ENCODE data around the gene NET1.
"Not testable (repeated sequence)": the region's sequence is repeated elsewhere in the genome, so short reads cannot be mapped to it uniquely, and the experiment has no call there.

NET1 gene, protein sequence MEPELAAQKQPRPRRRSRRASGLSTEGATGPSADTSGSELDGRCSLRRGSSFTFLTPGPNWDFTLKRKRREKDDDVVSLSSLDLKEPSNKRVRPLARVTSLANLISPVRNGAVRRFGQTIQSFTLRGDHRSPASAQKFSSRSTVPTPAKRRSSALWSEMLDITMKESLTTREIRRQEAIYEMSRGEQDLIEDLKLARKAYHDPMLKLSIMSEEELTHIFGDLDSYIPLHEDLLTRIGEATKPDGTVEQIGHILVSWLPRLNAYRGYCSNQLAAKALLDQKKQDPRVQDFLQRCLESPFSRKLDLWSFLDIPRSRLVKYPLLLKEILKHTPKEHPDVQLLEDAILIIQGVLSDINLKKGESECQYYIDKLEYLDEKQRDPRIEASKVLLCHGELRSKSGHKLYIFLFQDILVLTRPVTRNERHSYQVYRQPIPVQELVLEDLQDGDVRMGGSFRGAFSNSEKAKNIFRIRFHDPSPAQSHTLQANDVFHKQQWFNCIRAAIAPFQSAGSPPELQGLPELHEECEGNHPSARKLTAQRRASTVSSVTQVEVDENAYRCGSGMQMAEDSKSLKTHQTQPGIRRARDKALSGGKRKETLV

DNA sequence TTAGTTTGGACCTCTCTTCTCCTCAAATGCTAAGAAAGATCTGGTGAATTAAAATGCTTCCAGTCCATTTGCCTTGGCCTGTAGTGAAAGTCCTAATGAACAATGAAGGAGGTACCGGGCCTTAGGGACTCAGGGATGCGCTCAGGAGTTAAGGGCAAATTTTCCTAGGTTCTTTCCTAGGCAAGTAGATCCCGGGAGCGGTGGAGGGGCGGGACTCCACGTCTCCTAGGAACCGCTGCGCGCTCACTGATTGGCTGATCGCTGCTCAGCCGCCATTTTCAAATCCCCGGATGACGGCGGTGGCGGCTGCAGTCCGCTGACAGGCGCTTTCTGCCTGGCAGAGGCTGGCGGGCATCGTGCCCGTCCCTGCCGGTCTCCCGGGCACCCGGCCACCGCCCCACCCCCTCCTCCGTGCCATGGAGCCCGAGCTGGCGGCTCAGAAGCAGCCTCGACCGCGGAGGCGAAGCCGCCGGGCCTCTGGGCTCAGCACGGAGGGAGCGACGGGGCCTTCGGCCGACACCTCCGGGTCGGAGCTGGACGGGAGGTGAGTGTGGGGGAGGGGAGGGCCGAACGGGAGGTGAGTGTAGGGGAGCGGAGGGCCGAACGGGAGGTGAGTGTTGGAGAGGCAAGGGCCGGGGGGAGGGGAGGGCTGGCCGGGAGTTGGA is at the start of gene NET1:
NET1 (plus strand) TSS at position 281 of the 665 bp plus-strand sequence; CDS start at position 417, 136 bp downstream.
- peak; percentile 66 for DNase-seq

DNA sequence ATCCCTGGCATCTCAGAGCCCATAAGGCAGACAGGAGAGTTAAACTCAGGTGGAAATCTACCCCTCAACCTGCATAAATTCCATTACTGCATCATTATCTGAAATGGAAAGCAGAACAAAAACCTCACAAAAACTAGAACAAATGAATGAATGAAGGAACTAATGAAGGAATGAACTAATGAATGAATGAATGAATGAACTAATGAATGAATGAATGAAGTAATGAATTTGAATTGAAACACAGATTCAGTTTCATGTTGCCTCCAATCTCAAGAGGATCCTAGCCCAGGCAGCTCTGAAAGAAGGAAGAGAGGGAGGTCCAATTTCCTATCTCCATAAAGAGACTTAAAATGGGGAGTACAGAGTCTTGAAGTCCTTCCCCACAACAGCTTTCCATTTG is 49.5 kb upstream of the NET1 start:
- DNase-seq: no peak

DNA sequence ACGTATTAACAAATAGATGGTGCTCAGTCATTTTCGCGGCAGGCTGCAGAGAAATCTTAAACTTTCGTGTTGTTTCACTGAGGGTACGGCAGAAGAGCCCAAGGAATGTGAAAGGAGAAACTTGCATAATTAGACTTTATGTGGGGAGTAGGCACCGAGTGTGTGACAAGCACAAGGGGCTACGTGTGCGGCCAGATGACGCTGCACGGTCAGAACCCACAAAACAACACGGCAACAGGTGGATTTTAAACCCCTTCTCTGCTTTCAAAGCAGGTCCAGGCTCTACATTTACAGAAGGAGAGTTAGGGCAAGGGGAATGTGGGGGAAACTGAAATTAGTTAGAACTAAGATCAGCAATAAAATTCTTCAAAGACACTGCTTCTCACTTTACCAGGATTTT is 48.0 kb upstream of the NET1 start:
- DNase-seq: no peak

- no peak for DNase-seq
Observed at GRCh38 chr10:5364890-5365338, 47.4 kb upstream of the NET1 start, which contains the start of gene UCN3. UCN3 (plus strand) TSS chr10:5364966; CDS start chr10:5373721, 8,755 bp downstream.

DNA sequence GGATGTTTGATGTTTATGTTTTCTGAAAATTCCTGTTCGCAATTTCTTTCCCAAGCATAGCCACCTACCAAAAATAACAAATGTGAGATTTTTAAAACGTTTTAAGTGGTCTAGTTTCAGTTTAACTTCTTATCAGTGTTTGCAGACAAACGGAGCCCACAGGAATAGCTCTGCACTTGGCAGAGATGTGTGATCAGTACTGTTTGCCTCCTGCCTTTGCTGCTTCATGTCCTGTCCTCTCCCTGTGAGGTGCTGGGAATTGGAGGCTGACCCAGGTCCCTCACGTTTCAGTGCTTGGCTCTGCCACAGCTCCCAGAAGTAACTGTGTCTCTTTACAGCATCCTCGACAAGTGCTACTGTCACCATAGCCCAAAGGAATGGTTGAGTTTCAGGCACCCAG is 46.4 kb upstream of the NET1 start:
- DNase-seq: no peak

DNA sequence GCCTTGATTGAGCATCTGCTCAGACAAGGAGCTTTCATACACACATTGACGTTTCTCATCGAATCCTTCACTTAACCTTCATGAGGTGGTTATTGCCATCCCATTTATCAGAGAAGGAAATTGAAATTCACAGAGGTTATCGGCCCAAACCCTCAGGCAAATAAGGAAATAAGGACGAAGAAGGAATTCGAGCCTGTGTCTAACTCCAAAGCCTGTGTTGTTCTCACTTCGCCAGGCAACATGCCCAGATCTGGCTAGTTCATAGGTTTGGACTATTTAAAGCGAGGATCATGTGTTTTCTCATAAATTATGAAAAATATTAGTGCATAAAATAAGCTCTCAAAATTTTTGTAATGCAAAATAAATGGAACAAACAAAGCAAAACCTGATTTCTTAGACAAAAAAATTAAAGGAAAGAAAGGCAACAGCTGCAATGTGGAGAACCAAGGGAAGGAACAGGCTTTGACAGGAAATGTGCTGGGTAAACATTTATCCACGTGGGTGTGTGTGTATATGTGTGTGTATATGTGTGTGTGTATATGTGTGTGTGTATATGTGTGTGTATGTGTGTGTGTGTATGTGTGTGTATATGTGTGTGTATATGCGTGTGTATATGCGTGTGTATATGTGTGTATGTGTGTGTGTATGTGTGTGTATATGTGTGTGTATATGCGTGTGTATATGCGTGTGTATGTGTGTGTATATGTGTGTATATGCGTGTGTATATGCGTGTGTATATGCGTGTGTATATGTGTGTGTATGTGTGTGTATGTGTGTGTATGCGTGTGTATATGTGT is 42.8 kb upstream of the NET1 start:
- DNase-seq: no peak

GRCh38 chr10:5370493-5371352 is 41.6 kb upstream of the NET1 start:
- no peak for DNase-seq

DNA sequence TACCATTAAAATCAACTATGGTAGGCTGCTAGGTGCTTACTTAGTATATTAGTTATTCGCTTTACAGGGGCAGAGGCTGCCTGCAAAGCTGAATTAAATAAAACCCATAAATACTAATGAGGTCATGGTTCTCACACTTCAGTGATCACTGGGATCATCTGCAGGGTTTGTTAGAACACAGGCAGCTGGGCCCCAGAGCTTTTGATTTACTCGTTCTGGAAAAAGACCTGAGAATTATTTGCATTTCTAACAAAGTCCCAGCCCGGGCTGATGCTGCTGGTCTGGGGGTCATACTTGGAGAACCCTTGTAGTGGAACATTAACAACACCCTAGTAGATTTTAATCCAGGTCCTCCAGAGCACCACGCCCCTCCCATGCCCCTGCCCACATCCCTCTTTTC is 39.0 kb upstream of the NET1 start:
- DNase-seq: no peak

DNA sequence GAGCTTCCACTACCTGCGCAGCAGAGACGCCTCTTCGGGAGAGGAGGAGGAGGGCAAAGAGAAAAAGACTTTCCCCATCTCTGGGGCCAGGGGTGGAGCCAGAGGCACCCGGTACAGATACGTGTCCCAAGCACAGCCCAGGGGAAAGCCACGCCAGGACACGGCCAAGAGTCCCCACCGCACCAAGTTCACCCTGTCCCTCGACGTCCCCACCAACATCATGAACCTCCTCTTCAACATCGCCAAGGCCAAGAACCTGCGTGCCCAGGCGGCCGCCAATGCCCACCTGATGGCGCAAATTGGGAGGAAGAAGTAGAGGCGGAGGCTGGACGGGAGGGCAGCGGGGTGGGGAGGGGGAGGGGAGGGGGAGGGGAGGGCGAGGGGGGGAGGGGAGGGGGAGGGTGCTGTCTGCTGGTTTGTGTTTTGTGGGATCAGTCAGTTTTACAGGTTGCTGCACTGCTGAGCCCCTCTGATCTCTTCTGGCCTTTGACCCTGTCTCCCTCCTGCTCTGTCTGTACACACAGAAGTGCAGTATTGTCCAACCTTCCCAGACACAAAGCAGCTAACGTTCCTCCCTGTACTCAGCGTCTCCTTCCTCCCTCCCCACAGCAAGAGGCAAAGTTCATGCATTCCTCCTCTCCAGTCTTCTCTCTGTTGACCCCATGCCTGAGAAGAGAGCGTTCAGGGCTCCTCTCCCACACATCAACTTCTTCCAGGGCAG is 38.3 kb upstream of the NET1 start:
- DNase-seq: no peak

GRCh38 chr10:5376450-5376849 is 35.9 kb upstream of the NET1 start:
- no peak for DNase-seq

DNA sequence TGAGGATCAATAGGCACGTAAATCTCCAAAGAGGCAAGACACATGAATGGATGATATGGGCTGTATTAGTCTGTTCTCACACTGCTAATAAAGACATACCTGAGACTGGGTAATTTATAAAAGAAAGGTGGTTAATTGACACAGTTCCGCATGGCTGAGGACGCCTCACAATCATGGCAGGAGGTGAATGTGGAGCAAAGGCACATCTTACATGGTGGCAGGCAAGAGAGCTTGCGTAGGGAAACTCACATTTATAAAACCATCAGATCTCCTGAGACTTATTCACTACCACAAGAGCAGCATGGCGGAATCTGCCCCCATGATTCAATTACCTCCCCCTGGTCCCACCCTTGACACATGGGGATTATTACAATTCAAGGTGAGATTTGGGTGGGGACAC is 33.2 kb upstream of the NET1 start:
- DNase-seq: not testable (repeated sequence)

DNA sequence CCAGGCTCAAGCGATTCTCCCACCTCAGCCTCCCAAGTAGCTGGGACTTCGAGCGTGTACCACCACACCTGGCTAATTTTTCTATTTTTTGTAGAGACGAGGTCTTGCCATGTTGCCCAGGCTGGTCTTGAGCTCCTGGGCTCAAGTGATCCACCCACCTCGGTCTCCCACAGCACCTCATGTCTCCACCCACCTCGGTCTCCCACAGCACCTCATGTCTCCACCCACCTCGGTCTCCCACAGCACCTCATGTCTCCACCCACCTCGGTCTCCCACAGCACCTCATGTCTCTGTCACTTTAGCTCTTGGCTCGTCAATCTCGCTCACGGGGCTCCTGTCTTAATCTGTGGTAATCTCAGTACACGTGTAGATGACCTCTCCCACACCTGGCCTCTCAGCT is 32.0 kb upstream of the NET1 start:
- not testable (repeated sequence) for DNase-seq

DNA sequence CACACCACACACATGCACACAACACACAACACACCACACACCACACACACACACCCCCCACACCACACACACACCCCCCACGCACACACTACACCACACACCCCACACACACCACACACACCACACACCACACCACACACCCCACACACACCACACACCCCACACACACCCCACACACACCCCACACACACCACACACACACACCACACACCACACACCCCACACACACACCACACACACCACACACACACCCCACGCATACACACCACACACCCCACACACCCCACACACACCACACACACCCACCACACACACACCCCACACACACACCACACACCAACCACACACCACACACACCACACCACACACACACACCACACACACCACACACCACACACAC is 31.2 kb upstream of the NET1 start:
- no peak for DNase-seq

- no peak for DNase-seq
Observed at GRCh38 chr10:5385224-5385623, 27.1 kb upstream of the NET1 start.

DNA sequence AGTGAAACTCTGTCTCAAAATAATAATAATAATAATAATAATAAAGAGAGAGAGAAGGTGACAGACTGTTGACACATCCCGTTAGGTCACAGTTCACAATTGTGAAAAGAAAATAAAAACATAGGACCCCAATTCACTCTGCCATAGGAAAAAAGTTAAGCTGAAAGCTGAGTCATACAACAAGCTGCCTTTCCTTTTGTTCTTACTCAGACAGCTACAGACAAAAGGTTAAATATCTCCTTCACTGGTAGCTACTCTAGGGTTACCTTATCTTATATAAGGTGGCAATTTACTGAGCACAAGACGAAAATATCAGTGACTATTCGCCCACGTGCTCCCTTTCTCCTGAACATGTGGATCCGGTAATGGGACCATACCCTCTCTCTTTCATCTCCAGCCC is 25.2 kb upstream of the NET1 start:
- DNase-seq: no peak

GRCh38 chr10:5390607-5391205 is 21.7 kb upstream of the NET1 start:
- DNase-seq: no peak

DNA sequence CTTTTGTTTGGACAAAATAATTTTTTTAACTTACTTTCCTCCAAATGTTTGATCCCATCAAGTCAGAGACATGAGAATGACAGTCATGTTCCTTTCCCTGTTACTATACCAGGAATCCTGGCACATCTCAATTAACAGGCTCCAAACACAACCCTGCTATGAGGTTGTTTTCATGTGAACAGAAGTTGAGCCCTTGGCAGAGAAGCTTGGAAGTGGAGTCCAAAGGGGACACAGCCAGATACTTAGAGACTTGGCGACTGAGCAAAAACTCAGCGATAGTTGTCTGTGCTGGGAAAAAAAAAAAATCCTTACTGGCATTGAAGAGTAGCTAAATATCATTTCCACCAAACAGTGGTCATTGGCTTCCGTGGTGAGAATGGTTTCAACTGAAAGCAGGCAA is 20.6 kb upstream of the NET1 start:
- DNase-seq: no peak

DNA sequence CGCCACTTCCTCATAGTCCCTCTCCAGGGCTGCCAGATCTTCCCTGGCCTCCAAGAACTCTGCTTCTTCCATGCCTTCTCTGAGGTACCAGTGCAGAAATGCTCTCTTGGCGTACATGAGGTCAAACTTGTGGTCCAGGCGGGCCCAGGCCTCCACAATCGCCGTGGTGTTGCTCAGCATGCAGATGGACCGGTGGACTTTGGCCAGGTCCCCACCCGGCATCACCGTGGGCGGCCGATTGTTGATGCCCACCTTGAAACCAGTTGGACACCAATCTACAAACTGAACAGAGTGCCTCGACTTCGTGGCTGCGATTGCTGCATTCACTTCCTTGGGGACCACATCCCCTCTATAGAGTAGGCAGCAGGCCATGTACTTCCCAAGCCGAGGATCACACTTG is 18.8 kb upstream of the NET1 start:
- no peak for DNase-seq

DNA sequence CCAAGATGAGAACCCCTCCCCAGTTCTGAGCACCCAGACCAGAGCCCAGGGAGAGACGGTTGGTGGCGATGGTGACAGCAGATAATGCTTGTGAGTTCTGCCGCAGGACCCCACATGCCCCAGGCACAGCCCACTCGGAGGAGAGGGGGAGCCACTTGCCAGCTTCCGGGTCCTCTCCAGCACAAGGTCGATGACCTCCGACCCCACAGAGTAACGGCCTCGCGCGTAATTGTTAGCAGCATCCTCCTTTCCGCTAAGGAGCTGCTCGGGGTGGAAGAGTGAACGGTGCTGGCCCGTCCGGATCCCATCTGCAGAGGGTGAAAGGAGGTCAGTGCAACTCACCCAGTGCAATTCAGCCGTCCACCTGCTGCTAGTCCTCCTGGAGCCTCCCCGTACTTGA is 17.2 kb upstream of the NET1 start:
- DNase-seq: no peak

- DNase-seq: peak; percentile 59
Observed at GRCh38 chr10:5396556-5397300, 15.6 kb upstream of the NET1 start.
